ENCODE measurements around the gene LRRC61. TPM values are rescaled to one million over a fixed set of nuclear protein-coding genes. Genes with fewer than 3 reads are reported as not detected.

LRRC61 gene
- total and polyA plus RNA-seq, 2 of the 13 experiments (the other 11 are each of a cell fraction or from before 2014, with no cell fraction given): 33.0 to 34.8 TPM

DNA sequence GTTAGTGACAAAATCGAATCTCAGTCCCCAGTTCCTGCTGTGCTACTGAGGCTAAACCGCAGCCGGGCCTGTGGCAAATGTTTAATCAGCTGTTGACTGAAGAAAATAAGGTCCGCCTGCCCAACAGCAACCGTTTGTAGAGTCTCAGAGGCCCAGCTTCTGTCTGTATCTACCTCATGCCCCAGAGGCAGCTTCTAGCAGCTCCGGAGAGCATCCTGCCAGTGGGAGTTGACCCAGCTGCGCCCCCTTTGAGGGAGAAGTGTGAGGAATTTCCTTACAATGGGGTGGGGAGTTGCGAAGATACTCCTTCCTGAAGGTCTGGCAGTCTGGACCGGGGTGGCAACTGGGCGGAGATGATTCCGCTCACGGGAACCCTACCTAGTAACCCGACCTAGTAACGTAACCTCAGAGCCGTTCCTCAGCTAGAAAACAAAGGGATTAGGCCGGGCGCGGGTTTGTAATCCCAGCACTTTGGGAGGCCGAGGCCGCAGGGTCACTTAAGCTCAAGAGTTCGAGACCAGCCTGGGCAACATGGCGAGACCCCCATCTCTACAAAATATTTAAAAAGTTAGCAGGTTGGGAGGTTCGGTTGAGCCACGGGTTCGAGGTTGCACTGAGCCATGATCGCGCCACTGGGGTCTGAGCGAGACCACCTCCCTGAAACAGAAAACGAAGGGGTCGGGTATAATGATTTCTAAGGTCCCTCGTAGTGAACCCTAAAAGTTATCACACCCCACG lies 55.1 kb downstream of the LRRC61 start (continued):
- TF ChIP-seq IRF2 (CRISPR knock-in tag; IDR thresholded peaks at IDR 0.05) (peak; percentile 27; the same call in 1 of the 2 replicates), SMARCE1 (IDR thresholded peaks at IDR 0.05; ENCODE audit: borderline replicate concordance) (no peak), ZBTB49 (CRISPR knock-in tag; IDR thresholded peaks at IDR 0.05; ENCODE audit: borderline replicate concordance) (no peak), SAP130 (CRISPR knock-in tag; IDR thresholded peaks at IDR 0.05; ENCODE audit: low read depth) (peak; percentile 59), ZBTB21 (CRISPR knock-in tag; IDR thresholded peaks at IDR 0.05) (no peak), HES4 (CRISPR knock-in tag; IDR thresholded peaks at IDR 0.05; ENCODE audit: borderline replicate concordance) (no peak), ZNF430 (CRISPR knock-in tag; IDR thresholded peaks at IDR 0.05) (peak; percentile 35; the same call in 1 of the 2 replicates), MYPOP (CRISPR knock-in tag; IDR thresholded peaks at IDR 0.05) (peak; percentile 70; the same call in 1 of the 2 replicates), KDM1A (CRISPR knock-in tag; IDR thresholded peaks at IDR 0.05) (0 out of 2 replicates have a peak, but pooled peaks have one; percentile 7), PITX1 (CRISPR knock-in tag; IDR thresholded peaks at IDR 0.05) (0 out of 2 replicates have a peak, but pooled peaks have one; percentile 61), NFYB (CRISPR knock-in tag; IDR thresholded peaks at IDR 0.05) (no peak), TIGD3 (CRISPR knock-in tag; IDR thresholded peaks at IDR 0.05; ENCODE audit: borderline replicate concordance) (0 out of 2 replicates have a peak, but pooled peaks have one; percentile 10), ZNF3 (CRISPR knock-in tag; IDR thresholded peaks at IDR 0.05) (no peak), ARID5B (CRISPR knock-in tag; IDR thresholded peaks at IDR 0.05) (peak; percentile 13; the same call in 1 of the 2 replicates), RCOR2 (CRISPR knock-in tag; IDR thresholded peaks at IDR 0.05) (0 out of 2 replicates have a peak, but pooled peaks have one; percentile 23)

Data from HepG2 (cell line).